Measurements from ENCODE around the gene TOX4.

- TF ChIP-seq EZH2 (IDR thresholded peaks at IDR 0.05; ENCODE audit: borderline replicate concordance, low read length) (no peak), CTCF (conservative IDR thresholded peaks at IDR 0.05 in 1 of 2, IDR thresholded peaks at IDR 0.05 in 1 of 2; ENCODE audit: extremely low read depth in 1 of 2, insufficient read depth in 1 of 2, low read depth in 1 of 2, low read length in 2 of 2) (no peak)
Measured at GRCh38 chr14:21533294-21533693, 56.3 kb downstream of the TOX4 start.

Data from mammary epithelial cell (primary cell).